SK-N-SH (cell line): ENCODE data around the gene CRMP1. TPM values are rescaled to one million over a fixed set of nuclear protein-coding genes. Genes with fewer than 3 reads are reported as not detected.

Experiments used
- CTCF ChIA-PET: fragments of 300-600, 350-600 bp; formaldehyde crosslinking; extraction: SDS; loops from one replicate; lab custom pipeline; 2021; lab: Yijun Ruan, JAX
- POLR2A ChIA-PET: fragments of 350-600 bp; sonication (Branson Sonifier 250); formaldehyde crosslinking; extraction: SDS; loops from one replicate; lab custom pipeline; 2020; ENCODE audit warnings: antibody characterized with exemption, inconsistent platforms; lab: Yijun Ruan, JAX
- DNase-seq: peaks from one replicate; pipeline ENCODE4 v3.0.0; 2012
- H2AFZ ChIP-seq: fragments of 200-600 bp; sonication (generic); 2 replicates; pipeline ENCODE4 v1.8.1; 2016; ENCODE audit warnings: antibody characterized with exemption, mild to moderate bottlenecking, low read depth
- H3F3A ChIP-seq: fragments of 200-600 bp; sonication (generic); replicated peaks from 2 replicates; pipeline ENCODE3; 2016; ENCODE audit warnings: antibody characterized with exemption, mild to moderate bottlenecking; ENCODE audit not compliant: insufficient read depth
- H3K27ac ChIP-seq, 2 experiments: fragments of 200-500 bp in 1 of 2; fragments of 200-600 bp in 1 of 2; sonication (Bioruptor generic) in 1 of 2; sonication (generic), shearing (Covaris generic) in 1 of 2; 2 replicates each; pipeline versions ENCODE4 v1.5.1 to v1.6.1; 2014 to 2016; ENCODE audit warnings: low read depth in 2 of 2, inconsistent platforms in 1 of 2, low read length in 1 of 2, mild to moderate bottlenecking in 1 of 2, mixed read lengths in 1 of 2
- H3K27me3 ChIP-seq: fragments of 200-600 bp; sonication (generic), shearing (Covaris generic); 2 replicates; pipeline ENCODE4 v1.6.1; 2016; ENCODE audit warnings: mixed run types; ENCODE audit not compliant: insufficient read depth
- H3K36me3 ChIP-seq, 2 experiments: fragments of 200-500 bp in 1 of 2; fragments of 200-600 bp in 1 of 2; sonication (Bioruptor generic) in 1 of 2; sonication (generic) in 1 of 2; replicated peaks in 1 of 2; 2 replicates each; pipeline versions ENCODE3 to v1.5.1; 2014 to 2016; ENCODE audit warnings: low read length in 1 of 2, mild to moderate bottlenecking in 1 of 2; ENCODE audit not compliant: insufficient read depth in 2 of 2, control insufficient read depth in 1 of 2
- H3K4me1 ChIP-seq, 2 experiments: fragments of 200-500 bp in 1 of 2; fragments of 200-600 bp in 1 of 2; sonication (Bioruptor generic) in 1 of 2; sonication (generic), shearing (Covaris generic) in 1 of 2; 2 replicates each; pipeline versions ENCODE4 v1.5.1 to v1.6.1; 2014 to 2016; ENCODE audit warnings: low read depth in 1 of 2, low read length in 1 of 2, mixed run types in 1 of 2; ENCODE audit not compliant: insufficient read depth in 2 of 2, control insufficient read depth in 1 of 2
- H3K4me2 ChIP-seq: fragments of 200-600 bp; sonication (generic), shearing (Covaris generic); 2 replicates; pipeline ENCODE4 v1.6.1; 2017; ENCODE audit warnings: mixed run types
- H3K4me3 ChIP-seq, 2 experiments: fragments of 200-500 bp in 1 of 2; fragments of 200-600 bp in 1 of 2; sonication (Bioruptor generic) in 1 of 2; sonication (generic), shearing (Covaris generic) in 1 of 2; 2 replicates each; pipeline versions ENCODE4 v1.5.1 to v1.8.1; 2014 to 2016; ENCODE audit warnings: low read depth in 2 of 2, inconsistent platforms in 1 of 2, low read length in 1 of 2, mild to moderate bottlenecking in 1 of 2, mixed read lengths in 1 of 2, moderate library complexity in 1 of 2
- H3K79me2 ChIP-seq: fragments of 200-600 bp; sonication (generic); 2 replicates; pipeline ENCODE4 v1.8.1; 2017; ENCODE audit warnings: mild to moderate bottlenecking; ENCODE audit not compliant: insufficient read depth
- H3K9ac ChIP-seq: fragments of 200-600 bp; sonication (generic); 2 replicates; pipeline ENCODE4 v1.6.1; 2017; ENCODE audit warnings: mixed run types
- H3K9me2 ChIP-seq: fragments of 200-600 bp; sonication (generic); 2 replicates; pipeline ENCODE4 v1.6.1; 2017; ENCODE audit warnings: mixed run types
- H3K9me3 ChIP-seq: fragments of 200-600 bp; sonication (generic); 2 replicates; pipeline ENCODE4 v1.6.1; 2017; ENCODE audit warnings: mixed run types, mild to moderate bottlenecking, moderate library complexity
- H4K20me1 ChIP-seq: fragments of 200-600 bp; sonication (generic); 2 replicates; pipeline ENCODE4 v1.6.1; 2017; ENCODE audit warnings: mild to moderate bottlenecking, mixed run types; ENCODE audit not compliant: insufficient read depth
- ELF1 ChIP-seq: IDR thresholded peaks from 2 replicates; pipeline ENCODE4 v1.4.0; 2012
- EP300 ChIP-seq, 2 experiments: IDR thresholded peaks; 2 replicates each; pipeline versions ENCODE4 v1.4.0 to v1.6.1; 2012; ENCODE audit warnings: borderline replicate concordance in 1 of 2, low read depth in 1 of 2, low read length in 1 of 2
- EZH2phosphoT487 ChIP-seq: fragments of 200-600 bp; sonication (generic); IDR thresholded peaks from 2 replicates; pipeline ENCODE4 v1.6.1; 2017; ENCODE audit warnings: low read depth, mixed run types, mild to moderate bottlenecking, antibody characterized with exemption, moderate library complexity, borderline replicate concordance
- FOXJ3 ChIP-seq: sonication (generic); formaldehyde crosslinking; IDR thresholded peaks from 2 replicates; pipeline ENCODE4 v1.5.1; 2020; ENCODE audit warnings: mild to moderate bottlenecking, missing genetic modification reagents
- FOXM1 ChIP-seq: IDR thresholded peaks from 2 replicates; pipeline ENCODE4 v1.4.0; 2012; ENCODE audit warnings: low read depth, mild to moderate bottlenecking
- GATA2 ChIP-seq: sonication (generic); formaldehyde crosslinking; IDR thresholded peaks from 2 replicates; pipeline ENCODE4 v1.5.0; 2020; ENCODE audit warnings: mild to moderate bottlenecking, missing genetic modification reagents
- IRF3 ChIP-seq: fragments of 150-350 bp; IDR thresholded peaks from 2 replicates; pipeline ENCODE4 v1.6.1; 2016; ENCODE audit warnings: mild to moderate bottlenecking, low read depth, low read length
- MXI1 ChIP-seq: IDR thresholded peaks from 2 replicates; pipeline ENCODE4 v1.6.1; 2012; ENCODE audit warnings: mild to moderate bottlenecking, low read depth, low read length, improper control_type of control experiment
- NFIC ChIP-seq: IDR thresholded peaks from 2 replicates; pipeline ENCODE4 v1.4.0; 2012; ENCODE audit warnings: borderline replicate concordance
- RAD21 ChIP-seq: IDR thresholded peaks from 2 replicates; pipeline ENCODE4 v1.6.1; 2012; ENCODE audit warnings: mild to moderate bottlenecking, low read length
- RFX5 ChIP-seq: IDR thresholded peaks from 2 replicates; pipeline ENCODE4 v1.6.1; 2012; ENCODE audit warnings: mild to moderate bottlenecking, improper control_type of control experiment, low read length
- SIN3A ChIP-seq: IDR thresholded peaks from 2 replicates; pipeline ENCODE4 v1.6.1; 2012; ENCODE audit warnings: low read depth, mild to moderate bottlenecking, low read length, moderate library complexity, borderline replicate concordance
- TAF1 ChIP-seq: IDR thresholded peaks from 2 replicates; pipeline ENCODE4 v1.6.1; 2012; ENCODE audit warnings: low read depth, mild to moderate bottlenecking, low read length, moderate library complexity, borderline replicate concordance
- TEAD4 ChIP-seq: IDR thresholded peaks from 2 replicates; pipeline ENCODE4 v1.4.0; 2012; ENCODE audit warnings: mild to moderate bottlenecking, borderline replicate concordance; ENCODE audit not compliant: insufficient read depth
- USF1 ChIP-seq: IDR thresholded peaks from 2 replicates; pipeline ENCODE4 v1.4.0; 2012; ENCODE audit warnings: low read depth, borderline replicate concordance
- USF2 ChIP-seq: fragments of 150-350 bp; IDR thresholded peaks from 2 replicates; pipeline ENCODE4 v1.6.1; 2017; ENCODE audit warnings: antibody characterized with exemption, low read length, low read depth, borderline replicate concordance
- ZBTB33 ChIP-seq: IDR thresholded peaks from 2 replicates; pipeline ENCODE4 v1.4.0; 2012; ENCODE audit warnings: low read depth, borderline replicate concordance
- WGBS: methylation state at CpG from one replicate; pipeline ENCODE4 v1.1.6; 2017; ENCODE audit warnings: low lambda C conversion rate; 5-methylcytosine and 5-hydroxymethylcytosine counted together
- polyA plus RNA-seq, 3 experiments: library from polyadenylated mRNA; depleted of rRNA; stranded (reverse); fragments of >200 nt; gene quantifications; 2 replicates each; pipeline ENCODE4 v1.2.3, GENCODE V29; 2012
- TF ChIP-seq, protein P1 (sequence below): IDR thresholded peaks from 2 replicates; pipeline ENCODE4 v1.4.0; 2012; ENCODE audit warnings: low read depth
- TF ChIP-seq, protein P2 (sequence below): IDR thresholded peaks from 2 replicates; pipeline ENCODE4; 2012

The CRMP1 gene
- polyA plus RNA-seq, 1 of the 3 experiments (the other 2 are of a cell fraction), result 3.4 TPM

DNA sequence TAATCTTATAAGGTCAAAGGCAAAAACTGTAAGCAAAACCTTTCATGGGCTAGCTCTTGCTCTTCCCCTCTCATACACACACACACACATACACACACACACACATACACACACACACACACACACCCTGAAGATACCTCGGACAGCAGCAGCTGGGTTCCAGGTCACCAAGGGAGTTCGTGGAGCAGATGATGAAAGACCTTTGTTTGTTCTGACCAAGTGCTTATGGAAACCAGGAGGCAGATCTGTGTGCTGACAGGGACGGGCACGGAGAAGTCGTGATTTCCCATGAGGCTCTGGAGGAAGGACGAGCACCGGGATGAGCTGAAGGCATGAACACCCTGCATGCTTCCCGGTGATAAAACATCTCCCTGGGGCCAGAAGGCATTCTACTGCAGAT, 35.4 kb upstream of the CRMP1 start:
- H3K4me3 ChIP-seq, result no peak overlapping the region
- no peaks in the 10 kb centered on the region for H3K79me2 ChIP-seq
- H3K9me2 ChIP-seq, result no peaks in the 10 kb centered on the region
- DNase-seq, result no peak
- 36% methylated on average over 8 of the region's 8 CpGs for WGBS
- H3K27me3 ChIP-seq, result no peaks in the 10 kb centered on the region
- no peak overlapping the region for H2AFZ ChIP-seq
- no peaks in the 10 kb centered on the region for H3K9me3 ChIP-seq
- no peak overlapping the region for H3K9ac ChIP-seq
- no peaks in the 10 kb centered on the region for H3F3A ChIP-seq
- H4K20me1 ChIP-seq, result no peaks in the 10 kb centered on the region
- no peak overlapping the region for H3K27ac ChIP-seq
- no peaks in the 10 kb centered on the region for H3K36me3 ChIP-seq
- CTCF ChIA-PET, result interaction anchor here (1.1 kb wide), 1 partner anchor 52 kb away, joined by 3 read pairs; no protein-coding TSS in a partner anchor
- H3K4me1 ChIP-seq, result no peaks in the 10 kb centered on the region; a peak in 1 of 4 replicates
- POLR2A ChIA-PET, result no interaction called here
- no peak overlapping the region for H3K4me2 ChIP-seq
- TF ChIP-seq GATA2 (CRISPR knock-in tag), result no peak
- no peak for TF ChIP-seq MXI1
- TF ChIP-seq FOXM1, result no peak
- TF ChIP-seq RFX5, result no peak
- no peak for TF ChIP-seq TAF1
- no peak for TF ChIP-seq USF1
- no peak for TF ChIP-seq NFIC
- no peak for TF ChIP-seq ELF1
- TF ChIP-seq, protein P1, sequence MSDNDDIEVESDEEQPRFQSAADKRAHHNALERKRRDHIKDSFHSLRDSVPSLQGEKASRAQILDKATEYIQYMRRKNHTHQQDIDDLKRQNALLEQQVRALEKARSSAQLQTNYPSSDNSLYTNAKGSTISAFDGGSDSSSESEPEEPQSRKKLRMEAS, result no peak

DNA sequence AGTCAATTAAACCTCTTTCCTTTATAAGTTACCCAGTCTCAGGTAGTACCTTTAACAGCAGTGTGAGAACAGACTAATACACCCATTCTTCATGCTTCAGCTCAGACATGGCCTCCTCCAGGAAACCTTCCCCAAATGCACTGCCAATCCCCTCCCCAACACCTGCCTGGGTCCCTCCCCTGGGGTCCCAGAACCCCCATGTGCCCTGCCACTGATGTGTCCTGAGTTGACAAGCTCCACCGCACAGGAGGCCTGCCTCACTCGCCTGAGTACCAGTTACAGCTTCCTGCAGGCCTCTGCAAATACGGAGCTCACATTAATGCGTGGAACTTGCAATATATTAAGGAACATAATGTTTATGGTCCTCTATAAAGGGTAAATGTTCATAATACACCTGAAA, 34.9 kb upstream of the CRMP1 start:
- H3K4me3 ChIP-seq, result no peak overlapping the region
- TF ChIP-seq USF2, result no peak
- TF ChIP-seq, protein P2, sequence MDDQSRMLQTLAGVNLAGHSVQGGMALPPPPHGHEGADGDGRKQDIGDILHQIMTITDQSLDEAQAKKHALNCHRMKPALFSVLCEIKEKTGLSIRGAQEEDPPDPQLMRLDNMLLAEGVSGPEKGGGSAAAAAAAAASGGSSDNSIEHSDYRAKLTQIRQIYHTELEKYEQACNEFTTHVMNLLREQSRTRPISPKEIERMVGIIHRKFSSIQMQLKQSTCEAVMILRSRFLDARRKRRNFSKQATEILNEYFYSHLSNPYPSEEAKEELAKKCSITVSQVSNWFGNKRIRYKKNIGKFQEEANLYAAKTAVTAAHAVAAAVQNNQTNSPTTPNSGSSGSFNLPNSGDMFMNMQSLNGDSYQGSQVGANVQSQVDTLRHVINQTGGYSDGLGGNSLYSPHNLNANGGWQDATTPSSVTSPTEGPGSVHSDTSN, result no peak
- no peak for TF ChIP-seq FOXM1
- TF ChIP-seq TEAD4, result no peak
- no peak for TF ChIP-seq RAD21
- no peak for TF ChIP-seq ZBTB33
- TF ChIP-seq RFX5, result no peak
- TF ChIP-seq FOXJ3 (CRISPR knock-in tag), result no peak
- no peak for TF ChIP-seq IRF3
- TF ChIP-seq EZH2phosphoT487, result no peak
- no peak for TF ChIP-seq SIN3A
- TF ChIP-seq EP300 (IDR thresholded peaks at IDR 0.05; ENCODE audit: borderline replicate concordance in 1 of 2, low read depth in 1 of 2, low read length in 1 of 2), result no peak
- H3K9ac ChIP-seq, result no peak overlapping the region
- H3K4me2 ChIP-seq, result no peak overlapping the region
- no peaks in the 10 kb centered on the region for H3K9me3 ChIP-seq
- CTCF ChIA-PET, result interaction anchor here (1.1 kb wide), 1 partner anchor 52 kb away, joined by 3 read pairs; no protein-coding TSS in a partner anchor
- H3F3A ChIP-seq, result no peaks in the 10 kb centered on the region
- no peaks in the 10 kb centered on the region; a peak in 1 of 4 replicates for H3K4me1 ChIP-seq
- H4K20me1 ChIP-seq, result no peaks in the 10 kb centered on the region
- H3K36me3 ChIP-seq, result no peaks in the 10 kb centered on the region
- no peak overlapping the region for H3K27ac ChIP-seq
- H2AFZ ChIP-seq, result no peak overlapping the region
- H3K27me3 ChIP-seq, result no peaks in the 10 kb centered on the region
- POLR2A ChIA-PET, result no interaction called here
- no peaks in the 10 kb centered on the region for H3K79me2 ChIP-seq
- WGBS, result 33% methylated on average over 4 of the region's 4 CpGs
- DNase-seq, result no peak
- no peaks in the 10 kb centered on the region for H3K9me2 ChIP-seq
